Gastrocnemius medialis (tissue), 4 donors: ENCODE data around the gene CRHR1. TPM values are rescaled to one million over a fixed set of nuclear protein-coding genes. Genes with fewer than 3 reads are reported as not detected.

ENCODE experiments used
- ATAC-seq, 2 donors: fragments of 150-250 bp; one replicate each; pipeline ENCODE4 v1.9.1; 2016
- DNase-seq, 2 donors: peaks; one replicate each; pipeline ENCODE4 v3.0.0-alpha.2; 2019
- H3K27ac ChIP-seq, 4 donors: fragments of 200-600 bp; sonication (generic); 1 replicate in 1 of 4; 2 replicates in 3 of 4; pipeline ENCODE4 v1.5.1; 2016 to 2018; ENCODE audit warnings: mild to moderate bottlenecking in 2 of 4, moderate library complexity in 1 of 4
- H3K27me3 ChIP-seq, 3 donors: fragments of 200-600 bp; sonication (generic) in 2 of 3; 1 replicate in 1 of 3; 2 replicates in 2 of 3; pipeline versions ENCODE4 v1.5.1 to v1.6.0; 2016 to 2019; ENCODE audit warnings: mild to moderate bottlenecking in 1 of 3, moderate library complexity in 1 of 3
- H3K36me3 ChIP-seq, 2 donors: fragments of 200-600 bp; sonication (generic) in 1 of 2; one replicate each; pipeline ENCODE4 v1.5.1; 2017 to 2018
- H3K4me1 ChIP-seq, 2 donors: fragments of 200-600 bp; sonication (generic) in 1 of 2; one replicate each; pipeline ENCODE4 v1.5.1; 2016 to 2017; ENCODE audit warnings: mild to moderate bottlenecking in 2 of 2
- H3K4me3 ChIP-seq, 4 donors: fragments of 200-600 bp; sonication (generic) in 3 of 4; 1 replicate in 1 of 4; 2 replicates in 3 of 4; pipeline ENCODE4 v1.5.1; 2016 to 2019; ENCODE audit warnings: mild to moderate bottlenecking in 2 of 4
- H3K9me3 ChIP-seq, 3 donors: fragments of 200-600 bp; sonication (generic) in 2 of 3; 1 replicate in 1 of 3; 2 replicates in 2 of 3; pipeline ENCODE4 v1.5.1; 2016 to 2019
- POLR2A ChIP-seq, 2 donors: fragments of 450-650 bp; IDR thresholded peaks; one replicate each; pipeline ENCODE4 v1.6.1; 2017; ENCODE audit warnings: antibody characterized with exemption in 2 of 2, mild to moderate bottlenecking in 2 of 2, moderate library complexity in 2 of 2
- in situ Hi-C, 4 donors: fragments of 200-750 bp; cut with MboI; loops; one replicate each; pipeline versions ENCODE4 v1.15.0 to v1.8.0; 2017; ENCODE audit warnings: low sequenced_read_pairs in 4 of 4
- intact Hi-C: fragments of 100-400 bp; cut with DNase I; formaldehyde crosslinking; loops from one replicate; pipeline ENCODE4 v1.15.1; 2023; ENCODE audit warnings: low total_unique reads
- total RNA-seq, 4 donors: library from RNA; depleted of rRNA; stranded (reverse); fragments of >200 nt; gene quantifications; one replicate each; pipeline versions ENCODE4 v1.1.0 to v1.2.3, GENCODE V29; 2016
- TF ChIP-seq, protein P1 (sequence below), 5 experiments: fragments of 450-650 bp in 3 of 5; fragments of 200-600 bp in 2 of 5; sonication (generic) in 2 of 5; IDR thresholded peaks in 4 of 5; conservative IDR thresholded peaks in 1 of 5; 1 replicate in 4 of 5; 2 replicates in 1 of 5; pipeline ENCODE4 v1.5.1; 2016 to 2019; ENCODE audit warnings: antibody characterized with exemption in 5 of 5, mild to moderate bottlenecking in 3 of 5, moderate library complexity in 3 of 5

Gene CRHR1
- total RNA-seq, 4 donors from 2014 or later, result not detected

DNA sequence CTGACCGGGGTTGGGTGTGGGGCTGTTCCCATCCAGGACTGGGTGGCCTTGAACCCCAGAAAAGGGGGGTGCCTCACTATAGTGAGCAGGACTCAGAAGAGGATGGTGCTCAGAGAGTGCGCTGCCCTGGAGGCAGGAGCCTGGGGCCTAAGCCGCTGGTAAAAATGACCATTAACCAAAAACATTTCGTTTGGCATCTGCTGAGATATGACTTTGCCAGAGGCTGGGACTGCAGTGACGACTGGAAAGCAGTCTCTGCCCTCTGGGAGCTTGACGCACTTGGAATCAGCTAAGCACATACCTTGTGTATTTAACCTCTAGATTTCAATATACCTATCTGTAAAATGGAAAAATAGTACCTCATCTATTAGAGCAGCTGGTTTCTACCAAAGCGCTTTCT lies 7.2 kb upstream of the CRHR1 start:
- Histone ChIP-seq H3K27ac (no peak overlapping the region), H3K36me3 (no peaks in the 10 kb centered on the region), H3K4me1 (no peaks in the 10 kb centered on the region), H3K9me3 (no peaks in the 10 kb centered on the region), H3K4me3 (no peak overlapping the region), H3K27me3 (peaks cover 0 to 10% (median 5%) of the 10 kb centered on the region in 3 donors)
- TF ChIP-seq, protein P1, sequence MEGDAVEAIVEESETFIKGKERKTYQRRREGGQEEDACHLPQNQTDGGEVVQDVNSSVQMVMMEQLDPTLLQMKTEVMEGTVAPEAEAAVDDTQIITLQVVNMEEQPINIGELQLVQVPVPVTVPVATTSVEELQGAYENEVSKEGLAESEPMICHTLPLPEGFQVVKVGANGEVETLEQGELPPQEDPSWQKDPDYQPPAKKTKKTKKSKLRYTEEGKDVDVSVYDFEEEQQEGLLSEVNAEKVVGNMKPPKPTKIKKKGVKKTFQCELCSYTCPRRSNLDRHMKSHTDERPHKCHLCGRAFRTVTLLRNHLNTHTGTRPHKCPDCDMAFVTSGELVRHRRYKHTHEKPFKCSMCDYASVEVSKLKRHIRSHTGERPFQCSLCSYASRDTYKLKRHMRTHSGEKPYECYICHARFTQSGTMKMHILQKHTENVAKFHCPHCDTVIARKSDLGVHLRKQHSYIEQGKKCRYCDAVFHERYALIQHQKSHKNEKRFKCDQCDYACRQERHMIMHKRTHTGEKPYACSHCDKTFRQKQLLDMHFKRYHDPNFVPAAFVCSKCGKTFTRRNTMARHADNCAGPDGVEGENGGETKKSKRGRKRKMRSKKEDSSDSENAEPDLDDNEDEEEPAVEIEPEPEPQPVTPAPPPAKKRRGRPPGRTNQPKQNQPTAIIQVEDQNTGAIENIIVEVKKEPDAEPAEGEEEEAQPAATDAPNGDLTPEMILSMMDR (IDR thresholded peaks at IDR 0.05 in 4 of 5, conservative IDR thresholded peaks at IDR 0.05 in 1 of 5), result no peak
- ATAC-seq, result no peak
- intact Hi-C loops, result no loop called here
- in situ Hi-C loops, result no loop called here
- DNase-seq, result no peak

DNA sequence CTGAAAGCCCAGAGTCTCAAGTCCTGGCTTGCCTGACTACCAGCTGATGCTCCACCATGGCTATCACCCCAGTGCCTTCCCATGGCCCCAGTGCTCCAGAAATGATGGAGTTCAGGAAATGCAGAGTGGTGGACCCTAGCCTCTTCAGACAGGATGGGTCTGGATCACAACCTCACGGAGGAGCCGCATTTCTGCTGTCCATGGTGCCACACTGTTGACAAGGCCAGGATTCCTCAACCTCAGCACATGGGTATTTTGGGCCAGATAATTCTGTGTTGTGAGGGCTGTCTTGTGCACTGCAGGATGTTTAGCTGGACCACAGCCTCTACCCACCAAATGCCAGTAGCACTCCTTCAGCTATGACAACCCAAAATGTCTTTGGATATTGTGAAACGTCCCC lies 6.7 kb upstream of the CRHR1 start:
- Histone ChIP-seq H3K27ac (no peak overlapping the region), H3K36me3 (no peaks in the 10 kb centered on the region), H3K27me3 (peaks cover 0 to 13% (median 5%) of the 10 kb centered on the region in 3 donors), H3K4me3 (no peak overlapping the region), H3K4me1 (no peaks in the 10 kb centered on the region), H3K9me3 (no peaks in the 10 kb centered on the region)
- intact Hi-C loops (no loop called here), in situ Hi-C loops (no loop called here)
- DNase-seq (no peak), ATAC-seq (no peak)
- TF ChIP-seq POLR2A (IDR thresholded peaks at IDR 0.05), result no peak
- TF ChIP-seq, protein P1 (IDR thresholded peaks at IDR 0.05 in 4 of 5, conservative IDR thresholded peaks at IDR 0.05 in 1 of 5), result no peak

DNA sequence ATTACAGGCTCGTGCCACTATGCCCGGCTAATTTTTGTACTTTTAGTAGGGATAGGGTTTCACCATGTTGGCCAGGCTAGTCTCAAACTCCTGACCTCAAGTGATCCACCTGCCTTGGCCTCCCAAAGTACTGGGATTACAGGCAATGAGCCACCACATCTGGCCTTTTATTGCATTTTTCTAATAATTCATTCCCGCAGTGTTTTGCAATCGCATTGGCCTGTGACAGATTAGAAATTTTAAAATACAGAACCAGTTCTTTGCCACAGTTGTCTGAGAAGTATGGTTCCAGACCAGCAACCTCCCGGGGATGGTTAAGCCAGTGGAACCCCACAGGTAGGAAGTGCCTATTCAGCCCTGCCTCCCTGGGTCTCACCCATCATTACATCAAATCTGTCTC lies 3.2 kb upstream of the CRHR1 start:
- no peak overlapping the region for H3K27ac ChIP-seq
- peaks cover 9 to 19% of the 10 kb centered on the region in 2 donors for H3K4me1 ChIP-seq
- no peak for TF ChIP-seq POLR2A (IDR thresholded peaks at IDR 0.05)
- TF ChIP-seq, protein P1 (IDR thresholded peaks at IDR 0.05 in 4 of 5, conservative IDR thresholded peaks at IDR 0.05 in 1 of 5), result no peak
- H3K9me3 ChIP-seq, result no peaks in the 10 kb centered on the region
- H3K36me3 ChIP-seq, result no peaks in the 10 kb centered on the region
- H3K27me3 ChIP-seq, result peaks cover 26 to 40% (median 36%) of the 10 kb centered on the region in 3 donors
- DNase-seq (no peak), ATAC-seq (no peak)
- no peak overlapping the region for H3K4me3 ChIP-seq
- intact Hi-C loops, result no loop called here
- in situ Hi-C loops, result no loop called here

DNA sequence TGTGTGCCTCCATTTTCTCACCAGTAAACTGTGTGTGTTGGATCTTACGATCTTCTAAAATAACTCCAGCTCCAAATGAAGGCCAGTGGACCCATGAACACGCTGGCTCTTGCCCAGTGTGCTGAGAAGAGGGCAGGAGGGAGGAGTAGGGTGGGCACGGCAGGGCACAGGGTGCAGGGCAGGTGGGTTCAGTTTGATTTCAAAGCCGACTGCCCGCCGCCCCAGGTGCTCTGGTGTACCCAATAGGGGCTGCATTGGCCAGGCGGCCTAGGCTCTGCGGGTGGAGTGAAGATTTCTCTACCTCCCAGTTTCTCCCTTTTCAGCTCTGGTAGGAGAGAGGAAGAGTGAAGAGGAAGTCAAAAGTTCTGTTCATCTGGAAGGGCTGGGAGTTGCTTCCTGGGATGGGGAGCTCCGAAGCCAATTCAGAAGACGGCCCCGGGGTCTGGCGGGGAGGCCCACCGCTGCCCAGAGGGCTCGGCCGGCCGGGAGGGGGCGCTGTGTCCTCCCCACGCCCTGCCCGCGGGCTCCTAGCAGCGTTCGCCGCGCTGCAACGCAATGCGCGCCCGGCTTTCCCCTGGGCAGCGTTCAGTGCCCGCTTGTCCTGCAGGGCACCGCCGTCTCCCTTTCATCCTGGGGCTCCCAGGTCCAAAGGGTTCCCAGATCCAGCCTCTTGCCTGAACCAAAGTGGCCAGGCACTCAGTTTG lies 1.1 kb upstream of the CRHR1 start:
- peak overlapping the region; percentile 55 to 65 (median 58) for H3K4me3 ChIP-seq
- intact Hi-C loops, result no loop called here

More for the DNA sequence above, 1.1 kb upstream of the CRHR1 start:
- in situ Hi-C loops, result no loop called here
- peaks cover 26 to 40% (median 36%) of the 10 kb centered on the region in 3 donors for H3K27me3 ChIP-seq
- TF ChIP-seq POLR2A (IDR thresholded peaks at IDR 0.05), result no peak
- TF ChIP-seq, protein P1 (IDR thresholded peaks at IDR 0.05 in 4 of 5, conservative IDR thresholded peaks at IDR 0.05 in 1 of 5), result peak in 4 of 5 experiments; percentile 18 to 48 (median 20)
- ATAC-seq (no peak), DNase-seq (no peak)
- H3K9me3 ChIP-seq, result no peaks in the 10 kb centered on the region
- H3K27ac ChIP-seq, result no peak overlapping the region
- peaks cover 9 to 19% of the 10 kb centered on the region in 2 donors for H3K4me1 ChIP-seq
- H3K36me3 ChIP-seq, result no peaks in the 10 kb centered on the region
